Mononuclear cell (primary cell): ENCODE data around the gene SERPINB8. TPM values are rescaled to one million over a fixed set of nuclear protein-coding genes. Genes with fewer than 3 reads are reported as not detected.

Source experiments
- H3K27me3 ChIP-seq: 2 replicates; pipeline ENCODE4 v1.6.0; 2011; ENCODE audit warnings: low read length, control low read depth; ENCODE audit not compliant: insufficient read depth
- H3K4me1 ChIP-seq: 2 replicates; pipeline ENCODE4 v1.5.1; 2011; ENCODE audit warnings: mild to moderate bottlenecking, low read length, control low read depth; ENCODE audit not compliant: insufficient read depth
- H3K4me3 ChIP-seq: 2 replicates; pipeline ENCODE4 v1.5.1; 2011; ENCODE audit warnings: mild to moderate bottlenecking, low read length, moderate library complexity
- H3K9me3 ChIP-seq: 2 replicates; pipeline ENCODE4 v1.5.1; 2011; ENCODE audit warnings: low read depth, mild to moderate bottlenecking, control low read depth, low read length
- total RNA-seq: library from RNA; depleted of rRNA; stranded (reverse); fragments of >200 nt; gene quantifications from one replicate; pipeline ENCODE4 v1.2.3, GENCODE V29; 2012

Gene SERPINB8
- total RNA-seq, 1 donor, result 18.8 TPM

DNA sequence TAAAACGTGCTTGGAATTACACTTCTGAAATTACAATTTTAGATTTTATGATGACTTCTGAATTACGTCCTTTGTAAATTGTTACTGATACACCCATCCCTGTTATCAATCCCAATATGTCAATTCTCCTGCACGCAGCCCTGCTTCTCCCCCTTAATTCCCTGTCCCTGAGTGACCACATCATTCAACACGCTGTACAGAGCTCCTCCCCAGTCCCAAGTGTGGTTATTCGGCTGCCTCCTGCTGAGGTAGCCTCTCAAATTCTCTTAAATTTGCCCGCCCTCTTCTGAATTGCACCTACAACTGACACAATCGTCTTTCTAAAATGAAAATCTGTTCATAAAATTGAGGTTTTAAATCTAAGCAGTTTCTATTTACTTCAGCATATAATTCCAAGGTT, 10.1 kb downstream of the SERPINB8 start:
- no peaks in the 10 kb centered on the region for H3K9me3 ChIP-seq
- H3K27me3 ChIP-seq, result no peaks in the 10 kb centered on the region
- H3K4me3 ChIP-seq, result no peak overlapping the region
- peaks cover 56% of the 10 kb centered on the region for H3K4me1 ChIP-seq

GRCh38 chr18:63980896-63981460, 11.1 kb downstream of the SERPINB8 start:
- Histone ChIP-seq H3K9me3 (no peaks in the 10 kb centered on the region), H3K4me1 (peaks cover 49% of the 10 kb centered on the region)

GRCh38 chr18:63981719-63982118, 11.8 kb downstream of the SERPINB8 start:
- Histone ChIP-seq H3K4me3 (no peak overlapping the region), H3K4me1 (peaks cover 43% of the 10 kb centered on the region), H3K9me3 (no peaks in the 10 kb centered on the region), H3K27me3 (no peaks in the 10 kb centered on the region)

More at GRCh38 chr18:63980896-63981460, 11.1 kb downstream of the SERPINB8 start:
- H3K27me3 ChIP-seq, result no peaks in the 10 kb centered on the region
- no peak overlapping the region for H3K4me3 ChIP-seq

- Histone ChIP-seq H3K4me1 (peaks cover 36% of the 10 kb centered on the region), H3K4me3 (no peak overlapping the region), H3K27me3 (no peaks in the 10 kb centered on the region)
These were observed 12.5 kb downstream of the SERPINB8 start for GRCh38 chr18:63982361-63982760.

DNA sequence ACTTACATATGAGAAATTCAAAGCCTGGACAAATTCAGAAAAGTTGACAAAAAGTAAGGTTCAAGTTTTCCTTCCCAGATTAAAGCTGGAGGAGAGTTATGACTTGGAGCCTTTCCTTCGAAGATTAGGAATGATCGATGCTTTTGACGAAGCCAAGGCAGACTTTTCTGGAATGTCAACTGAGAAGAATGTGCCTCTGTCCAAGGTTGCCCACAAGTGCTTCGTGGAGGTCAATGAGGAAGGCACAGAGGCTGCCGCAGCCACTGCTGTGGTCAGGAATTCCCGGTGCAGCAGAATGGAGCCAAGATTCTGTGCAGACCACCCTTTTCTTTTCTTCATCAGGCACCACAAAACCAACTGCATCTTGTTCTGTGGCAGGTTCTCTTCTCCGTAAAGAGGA, 17.0 kb downstream of the SERPINB8 start:
- Histone ChIP-seq H3K27me3 (no peaks in the 10 kb centered on the region), H3K4me3 (no peak overlapping the region), H3K9me3 (no peaks in the 10 kb centered on the region), H3K4me1 (peaks cover 7% of the 10 kb centered on the region)

More at GRCh38 chr18:63982361-63982760, 12.5 kb downstream of the SERPINB8 start:
- H3K9me3 ChIP-seq, result no peaks in the 10 kb centered on the region

DNA sequence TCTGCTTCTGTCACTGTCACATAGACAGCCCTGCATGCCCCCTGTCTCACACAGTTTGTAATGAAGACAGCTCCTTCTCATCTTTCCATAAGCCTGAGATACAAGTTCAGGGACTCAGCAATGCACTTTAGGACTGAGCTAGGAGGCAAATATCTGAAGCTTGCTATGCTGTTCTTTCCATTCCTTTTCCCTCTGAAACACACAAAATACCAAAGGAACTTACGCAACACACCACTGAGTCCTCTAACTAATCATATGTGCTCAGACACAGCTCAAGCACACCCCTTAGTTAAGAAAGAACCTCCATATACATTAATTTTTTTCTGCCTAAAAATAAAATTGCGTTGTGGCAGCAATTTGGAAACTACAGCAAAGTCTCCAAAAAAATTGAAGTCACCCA, 17.9 kb downstream of the SERPINB8 start:
- Histone ChIP-seq H3K27me3 (no peaks in the 10 kb centered on the region), H3K9me3 (no peaks in the 10 kb centered on the region)

GRCh38 chr18:63992751-63993150, 22.9 kb downstream of the SERPINB8 start:
- H3K4me3 ChIP-seq, result no peak overlapping the region
- no peaks in the 10 kb centered on the region for H3K27me3 ChIP-seq
- peaks cover 8% of the 10 kb centered on the region for H3K9me3 ChIP-seq
- H3K4me1 ChIP-seq, result no peaks in the 10 kb centered on the region

More for the DNA sequence above, 17.9 kb downstream of the SERPINB8 start:
- H3K4me1 ChIP-seq, result no peaks in the 10 kb centered on the region
- no peak overlapping the region for H3K4me3 ChIP-seq

DNA sequence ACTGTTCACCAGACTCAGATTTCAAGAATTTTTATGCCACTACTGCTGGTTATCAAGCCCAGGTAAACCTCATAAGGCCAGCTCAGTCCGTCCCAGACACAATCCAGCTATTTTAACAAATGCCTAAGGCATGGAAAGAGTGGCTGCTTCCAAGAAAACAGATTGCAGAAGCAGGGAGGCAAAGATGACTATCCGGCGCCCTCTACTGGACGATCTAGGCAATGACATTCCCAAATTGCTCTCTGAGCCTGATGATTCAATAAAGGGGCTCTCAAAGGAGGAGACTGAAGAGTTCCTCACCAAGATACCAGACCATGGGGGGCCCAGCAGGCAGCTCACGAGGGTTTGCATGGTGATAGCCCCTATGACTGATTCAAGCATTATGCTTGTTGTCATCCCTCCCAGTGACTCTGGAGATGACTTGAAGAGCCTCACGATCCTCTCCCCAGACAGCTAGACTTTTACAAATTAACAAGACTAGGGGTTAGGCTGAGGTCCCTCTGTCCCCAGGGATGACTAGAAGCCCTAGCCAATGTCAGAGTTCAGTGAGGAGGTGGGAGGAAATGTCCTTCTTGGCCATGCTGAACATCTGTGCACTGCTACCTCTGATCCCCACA, 25.0 kb downstream of the SERPINB8 start:
- Histone ChIP-seq H3K9me3 (peaks cover 8% of the 10 kb centered on the region), H3K4me1 (no peaks in the 10 kb centered on the region), H3K4me3 (no peak overlapping the region), H3K27me3 (no peaks in the 10 kb centered on the region)

GRCh38 chr18:63997041-63997440, 27.2 kb downstream of the SERPINB8 start:
- peaks cover under 1% of the 10 kb centered on the region for H3K27me3 ChIP-seq
- H3K4me3 ChIP-seq, result no peak overlapping the region
- peaks cover 8% of the 10 kb centered on the region for H3K9me3 ChIP-seq
- no peaks in the 10 kb centered on the region for H3K4me1 ChIP-seq

GRCh38 chr18:63997606-63998005, 27.7 kb downstream of the SERPINB8 start:
- peaks cover 8% of the 10 kb centered on the region for H3K9me3 ChIP-seq
- H3K4me1 ChIP-seq, result no peaks in the 10 kb centered on the region
- H3K4me3 ChIP-seq, result no peak overlapping the region
- H3K27me3 ChIP-seq, result peaks cover 3% of the 10 kb centered on the region

GRCh38 chr18:63999871-64000270, 30.0 kb downstream of the SERPINB8 start:
- Histone ChIP-seq H3K4me3 (no peak overlapping the region), H3K9me3 (peaks cover 8% of the 10 kb centered on the region), H3K4me1 (no peaks in the 10 kb centered on the region), H3K27me3 (peaks cover 3% of the 10 kb centered on the region)

DNA sequence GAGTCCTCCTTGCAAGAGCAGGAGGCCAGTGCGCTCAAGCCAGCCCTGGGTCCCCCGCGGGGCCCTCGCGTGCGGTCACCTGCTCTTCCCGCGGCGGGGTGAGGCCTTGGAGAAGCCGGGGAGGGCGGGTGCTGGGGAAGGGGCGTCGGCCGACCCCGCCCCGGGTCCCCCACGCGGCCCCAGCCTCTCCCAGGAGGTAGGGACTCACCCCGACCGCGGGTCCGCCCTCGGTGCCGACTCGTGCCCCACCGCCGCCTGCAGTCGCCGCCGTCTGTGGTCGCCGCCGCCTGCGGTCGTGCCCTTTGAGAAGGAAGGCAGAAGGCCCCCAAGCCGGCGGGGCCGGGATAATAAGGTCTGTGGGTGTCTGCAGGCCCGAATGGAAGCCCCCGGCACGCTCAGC, 32.7 kb downstream of the SERPINB8 start:
- H3K4me3 ChIP-seq, result no peak overlapping the region

GRCh38 chr18:64009305-64009704, 39.4 kb downstream of the SERPINB8 start:
- no peaks in the 10 kb centered on the region for H3K4me1 ChIP-seq
- no peak overlapping the region for H3K4me3 ChIP-seq
- no peaks in the 10 kb centered on the region for H3K9me3 ChIP-seq
- no peaks in the 10 kb centered on the region for H3K27me3 ChIP-seq

More for the DNA sequence above, 32.7 kb downstream of the SERPINB8 start:
- Histone ChIP-seq H3K4me1 (no peaks in the 10 kb centered on the region), H3K27me3 (peaks cover 3% of the 10 kb centered on the region), H3K9me3 (no peaks in the 10 kb centered on the region)

- H3K27me3 ChIP-seq, result no peaks in the 10 kb centered on the region
These were observed 41.6 kb downstream of the SERPINB8 start for GRCh38 chr18:64011513-64011912.

GRCh38 chr18:64017870-64018269, 48.0 kb downstream of the SERPINB8 start:
- no peak overlapping the region for H3K4me3 ChIP-seq
- no peaks in the 10 kb centered on the region for H3K27me3 ChIP-seq
- H3K4me1 ChIP-seq, result no peaks in the 10 kb centered on the region
- no peaks in the 10 kb centered on the region for H3K9me3 ChIP-seq

More at GRCh38 chr18:64011513-64011912, 41.6 kb downstream of the SERPINB8 start:
- H3K9me3 ChIP-seq, result no peaks in the 10 kb centered on the region
- no peaks in the 10 kb centered on the region for H3K4me1 ChIP-seq
- no peak overlapping the region for H3K4me3 ChIP-seq
